ENCODE measurements around the gene RIMS4.

Gene RIMS4

GRCh38 chr20:44817143-44817910, 7.0 kb upstream of the RIMS4 start:
- H3K4me3 ChIP-seq (ENCODE audit: low read length) = no peak overlapping the region
- no peak for TF ChIP-seq CTCF (IDR thresholded peaks at IDR 0.05; ENCODE audit: insufficient read depth, low read depth, low read length, missing control alignments)
- DNase-seq (ENCODE audit: low read depth) = no peak

GRCh38 chr20:44814937-44815336, 4.6 kb upstream of the RIMS4 start:
- no peak for DNase-seq (ENCODE audit: low read depth)
- H3K4me3 ChIP-seq (ENCODE audit: low read length) = no peak overlapping the region
- TF ChIP-seq CTCF (IDR thresholded peaks at IDR 0.05; ENCODE audit: insufficient read depth, low read depth, low read length, missing control alignments) = no peak

- DNase-seq (ENCODE audit: low read depth) = no peak
- no peak for TF ChIP-seq CTCF (IDR thresholded peaks at IDR 0.05; ENCODE audit: insufficient read depth, low read depth, low read length, missing control alignments)
- H3K4me3 ChIP-seq (ENCODE audit: low read length) = no peak overlapping the region
Observed at GRCh38 chr20:44811150-44811685, 872 bp upstream of the RIMS4 start.

- no peak for TF ChIP-seq CTCF (IDR thresholded peaks at IDR 0.05; ENCODE audit: insufficient read depth, low read depth, low read length, missing control alignments)
- no peak for DNase-seq (ENCODE audit: low read depth)
- no peak overlapping the region for H3K4me3 ChIP-seq (ENCODE audit: low read length)
Observed at GRCh38 chr20:44810061-44810390, 320 bp downstream of the RIMS4 start.

GRCh38 chr20:44809380-44810060, 826 bp downstream of the RIMS4 start:
- no peak for DNase-seq (ENCODE audit: low read depth)
- TF ChIP-seq CTCF (IDR thresholded peaks at IDR 0.05; ENCODE audit: insufficient read depth, low read depth, low read length, missing control alignments) = no peak
- no peak overlapping the region for H3K4me3 ChIP-seq (ENCODE audit: low read length)

- no peak overlapping the region for H3K4me3 ChIP-seq (ENCODE audit: low read length)
- no peak for TF ChIP-seq CTCF (IDR thresholded peaks at IDR 0.05; ENCODE audit: insufficient read depth, low read depth, low read length, missing control alignments)
- DNase-seq (ENCODE audit: low read depth) = no peak
Observed at GRCh38 chr20:44807684-44808056, 2.7 kb downstream of the RIMS4 start.
